Measurements from ENCODE around the gene PSMD13.
"Not testable (repeated sequence)": the region's sequence is repeated elsewhere in the genome, so short reads cannot be mapped to it uniquely, and the experiment has no call there.

The PSMD13 gene

GRCh38 chr11:250274-250673 is 13.5 kb downstream of the PSMD13 start:
- no peak for DNase-seq (ENCODE audit: low read depth)

GRCh38 chr11:250740-251299 is 14.0 kb downstream of the PSMD13 start:
- DNase-seq (ENCODE audit: low read depth): peak; percentile 68

- DNase-seq (ENCODE audit: low read depth): no peak
Measured at GRCh38 chr11:251550-251949, 14.8 kb downstream of the PSMD13 start.

- no peak for DNase-seq (ENCODE audit: low read depth)
Measured at GRCh38 chr11:252666-253065, 15.9 kb downstream of the PSMD13 start.

- DNase-seq (ENCODE audit: low read depth): no peak
Measured at GRCh38 chr11:253160-253885, 16.5 kb downstream of the PSMD13 start.

GRCh38 chr11:253886-254270 is 17.1 kb downstream of the PSMD13 start:
- no peak for DNase-seq (ENCODE audit: low read depth)

GRCh38 chr11:255176-255575 is 18.4 kb downstream of the PSMD13 start:
- DNase-seq (ENCODE audit: low read depth): no peak

- no peak for DNase-seq (ENCODE audit: low read depth)
Measured at GRCh38 chr11:255816-256215, 19.0 kb downstream of the PSMD13 start.

- DNase-seq (ENCODE audit: low read depth): no peak
Measured at GRCh38 chr11:256952-257737, 20.4 kb downstream of the PSMD13 start.

GRCh38 chr11:257766-258493 is 21.2 kb downstream of the PSMD13 start:
- no peak for DNase-seq (ENCODE audit: low read depth)

- no peak for DNase-seq (ENCODE audit: low read depth)
Measured at GRCh38 chr11:259413-259812, 22.6 kb downstream of the PSMD13 start.

- DNase-seq (ENCODE audit: low read depth): no peak
Measured at GRCh38 chr11:261624-262023, 24.8 kb downstream of the PSMD13 start.

- DNase-seq (ENCODE audit: low read depth): no peak
Measured at GRCh38 chr11:266676-267439, 30.1 kb downstream of the PSMD13 start.

GRCh38 chr11:267491-267994 is 30.8 kb downstream of the PSMD13 start:
- no peak for DNase-seq (ENCODE audit: low read depth)

GRCh38 chr11:268716-269145 is 32.0 kb downstream of the PSMD13 start:
- not testable (repeated sequence) for DNase-seq (ENCODE audit: low read depth)

GRCh38 chr11:269146-269890 is 32.5 kb downstream of the PSMD13 start:
- no peak for DNase-seq (ENCODE audit: low read depth)

- DNase-seq (ENCODE audit: low read depth): no peak
Measured at GRCh38 chr11:270451-271318, 33.9 kb downstream of the PSMD13 start.

GRCh38 chr11:271319-271715 is 34.5 kb downstream of the PSMD13 start:
- DNase-seq (ENCODE audit: low read depth): no peak

- no peak for DNase-seq (ENCODE audit: low read depth)
Measured at GRCh38 chr11:272195-272930, 35.6 kb downstream of the PSMD13 start.
